HG03095 (cell line): ENCODE data around the gene SLC1A2.

Experiments
- ATAC-seq: cut with Tn5 transposase; IDR thresholded peaks from one replicate; pipeline ENCODE4 v1.9.1; 2021; ENCODE audit warnings: moderate library complexity; ENCODE audit not compliant: unreplicated experiment

Gene SLC1A2

GRCh38 chr11:35377262-35377661 is 42.1 kb downstream of the SLC1A2 start:
- ATAC-seq: no peak

- ATAC-seq: no peak
These were observed 42.7 kb downstream of the SLC1A2 start for GRCh38 chr11:35376613-35377012.

GRCh38 chr11:35376118-35376510 is 43.2 kb downstream of the SLC1A2 start:
- no peak for ATAC-seq

GRCh38 chr11:35375332-35376117 is 43.8 kb downstream of the SLC1A2 start:
- ATAC-seq: no peak

GRCh38 chr11:35373284-35373933 is 45.9 kb downstream of the SLC1A2 start:
- ATAC-seq: no peak

GRCh38 chr11:35372565-35373283 is 46.6 kb downstream of the SLC1A2 start:
- ATAC-seq: no peak

- no peak for ATAC-seq
These were observed 51.9 kb downstream of the SLC1A2 start for GRCh38 chr11:35367491-35367890.

GRCh38 chr11:35366798-35367197 is 52.6 kb downstream of the SLC1A2 start:
- ATAC-seq: no peak

GRCh38 chr11:35365961-35366360 is 53.4 kb downstream of the SLC1A2 start:
- no peak for ATAC-seq

- no peak for ATAC-seq
These were observed 54.0 kb downstream of the SLC1A2 start for GRCh38 chr11:35365395-35365794.

GRCh38 chr11:35363854-35364780 is 55.2 kb downstream of the SLC1A2 start:
- no peak for ATAC-seq

GRCh38 chr11:35363246-35363801 is 56.0 kb downstream of the SLC1A2 start:
- no peak for ATAC-seq

- ATAC-seq: no peak
These were observed 56.8 kb downstream of the SLC1A2 start for GRCh38 chr11:35362521-35362980.

GRCh38 chr11:35360055-35360530 is 59.3 kb downstream of the SLC1A2 start:
- no peak for ATAC-seq

GRCh38 chr11:35359321-35360054 is 59.9 kb downstream of the SLC1A2 start:
- ATAC-seq: no peak

GRCh38 chr11:35358391-35358790 is 61.0 kb downstream of the SLC1A2 start:
- ATAC-seq: no peak

GRCh38 chr11:35357923-35358322 is 61.4 kb downstream of the SLC1A2 start:
- no peak for ATAC-seq

GRCh38 chr11:35355102-35355749 is 64.1 kb downstream of the SLC1A2 start:
- ATAC-seq: no peak

GRCh38 chr11:35354644-35355043 is 64.7 kb downstream of the SLC1A2 start:
- ATAC-seq: no peak
